Measurements from ENCODE around the gene URGCP. TPM values are rescaled to one million over a fixed set of nuclear protein-coding genes. Genes with fewer than 3 reads are reported as not detected.
A peak's percentile ranks its signal among the peaks of the same experiment; 100 is the strongest.

Gene URGCP, protein sequence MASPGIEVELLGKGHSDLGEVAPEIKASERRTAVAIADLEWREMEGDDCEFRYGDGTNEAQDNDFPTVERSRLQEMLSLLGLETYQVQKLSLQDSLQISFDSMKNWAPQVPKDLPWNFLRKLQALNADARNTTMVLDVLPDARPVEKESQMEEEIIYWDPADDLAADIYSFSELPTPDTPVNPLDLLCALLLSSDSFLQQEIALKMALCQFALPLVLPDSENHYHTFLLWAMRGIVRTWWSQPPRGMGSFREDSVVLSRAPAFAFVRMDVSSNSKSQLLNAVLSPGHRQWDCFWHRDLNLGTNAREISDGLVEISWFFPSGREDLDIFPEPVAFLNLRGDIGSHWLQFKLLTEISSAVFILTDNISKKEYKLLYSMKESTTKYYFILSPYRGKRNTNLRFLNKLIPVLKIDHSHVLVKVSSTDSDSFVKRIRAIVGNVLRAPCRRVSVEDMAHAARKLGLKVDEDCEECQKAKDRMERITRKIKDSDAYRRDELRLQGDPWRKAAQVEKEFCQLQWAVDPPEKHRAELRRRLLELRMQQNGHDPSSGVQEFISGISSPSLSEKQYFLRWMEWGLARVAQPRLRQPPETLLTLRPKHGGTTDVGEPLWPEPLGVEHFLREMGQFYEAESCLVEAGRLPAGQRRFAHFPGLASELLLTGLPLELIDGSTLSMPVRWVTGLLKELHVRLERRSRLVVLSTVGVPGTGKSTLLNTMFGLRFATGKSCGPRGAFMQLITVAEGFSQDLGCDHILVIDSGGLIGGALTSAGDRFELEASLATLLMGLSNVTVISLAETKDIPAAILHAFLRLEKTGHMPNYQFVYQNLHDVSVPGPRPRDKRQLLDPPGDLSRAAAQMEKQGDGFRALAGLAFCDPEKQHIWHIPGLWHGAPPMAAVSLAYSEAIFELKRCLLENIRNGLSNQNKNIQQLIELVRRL
- 30.8 and 32.0 TPM in 2 replicates for total RNA-seq (2014; rRNA removed)
- polyA plus RNA-seq (2012) = 22.8 TPM

DNA sequence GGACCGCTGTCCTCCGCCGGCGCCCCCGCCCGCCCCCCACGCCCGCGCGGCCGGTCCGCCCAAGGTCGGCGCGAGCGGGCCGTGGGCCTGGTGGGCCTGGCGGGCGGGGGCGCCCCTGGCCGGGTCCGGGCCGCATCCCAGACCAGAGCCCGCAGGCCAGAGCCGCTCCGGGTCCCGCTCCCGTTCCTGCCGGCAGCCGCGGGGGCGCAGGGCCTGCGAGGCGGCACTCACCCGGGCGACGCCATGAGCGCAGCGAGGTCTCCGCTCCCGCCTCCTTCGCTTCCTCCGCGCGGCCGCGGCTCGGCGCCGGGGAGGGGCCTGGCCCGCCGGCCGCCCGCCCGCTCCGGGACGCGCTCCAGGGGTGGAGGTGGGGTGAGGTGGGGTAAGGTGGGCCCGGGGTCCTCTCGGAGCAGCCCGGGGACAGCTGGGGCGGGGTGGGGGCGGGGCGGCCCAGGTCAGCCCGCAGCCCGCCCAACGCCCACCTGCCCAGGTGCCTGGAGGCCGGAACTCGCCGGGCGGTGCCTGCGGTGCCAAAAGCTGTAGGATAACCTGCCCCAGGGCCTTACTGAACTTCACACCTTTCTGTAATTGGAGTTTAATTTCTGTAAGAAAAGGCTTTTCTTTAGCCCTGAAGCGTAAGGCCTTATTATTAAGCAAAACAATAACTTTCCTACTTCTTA lies at the start of gene URGCP:
Gene URGCP (minus strand): TSS at position 266 of the 680 bp plus-strand sequence. CDS start 21 bp downstream, at position 245.
- DNase-seq (ENCODE audit: low read depth) = peak; percentile 43

DNA sequence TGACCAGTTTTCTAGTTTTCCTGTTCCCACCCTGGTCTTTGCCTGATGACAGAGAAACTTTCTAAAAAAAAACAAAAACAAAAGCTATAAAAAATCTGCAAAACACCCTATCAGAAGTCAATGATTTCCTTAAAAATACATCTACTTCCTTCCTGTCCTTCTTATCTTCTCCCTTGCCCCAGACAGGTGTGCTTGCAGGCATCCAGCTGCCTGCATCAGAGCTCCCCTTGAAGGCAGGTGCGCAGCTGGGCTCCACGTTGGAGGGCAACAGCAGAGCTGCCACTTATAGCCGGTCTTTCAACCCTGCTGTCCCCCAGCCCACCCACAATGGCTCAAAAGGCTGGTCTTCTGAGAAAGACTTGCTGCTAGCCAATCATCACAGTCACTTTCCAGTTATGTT lies 49.6 kb upstream of the URGCP start:
- no peak for DNase-seq (ENCODE audit: low read depth)

DNA sequence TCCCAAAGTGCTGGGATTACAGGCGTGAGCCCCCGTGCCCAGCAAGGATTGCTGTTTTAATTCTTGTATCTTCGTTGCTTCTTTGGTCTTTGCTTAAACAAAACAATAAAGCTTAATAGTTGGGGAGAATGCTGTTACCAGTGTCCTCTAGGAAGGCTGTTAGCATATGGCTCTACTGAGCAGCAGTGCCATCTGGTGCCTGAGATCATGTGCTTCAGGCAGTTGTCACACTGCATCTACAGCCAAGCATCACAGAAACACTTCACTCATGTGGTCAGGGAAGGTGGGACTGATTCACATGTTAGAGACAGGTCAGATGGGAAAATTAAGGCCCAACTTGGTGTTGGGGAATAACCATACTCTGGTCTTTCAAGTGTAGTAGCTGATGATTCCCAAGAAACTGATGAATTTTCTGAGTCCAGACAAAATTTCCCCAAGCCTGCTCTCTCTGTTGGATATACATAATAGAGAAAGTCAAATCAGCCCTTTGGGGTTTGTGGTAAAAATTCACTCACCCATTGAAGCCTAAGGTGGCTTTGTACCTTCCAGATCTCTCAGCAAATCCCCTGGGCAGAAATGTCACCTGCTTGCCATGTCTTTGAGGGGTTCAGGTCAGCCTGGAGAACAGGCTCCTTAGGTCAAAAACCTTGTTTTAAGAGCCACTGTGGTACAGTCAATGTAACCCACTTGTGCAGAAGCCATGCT lies 48.3 kb upstream of the URGCP start:
- peak; percentile 74 for DNase-seq (ENCODE audit: low read depth)

DNA sequence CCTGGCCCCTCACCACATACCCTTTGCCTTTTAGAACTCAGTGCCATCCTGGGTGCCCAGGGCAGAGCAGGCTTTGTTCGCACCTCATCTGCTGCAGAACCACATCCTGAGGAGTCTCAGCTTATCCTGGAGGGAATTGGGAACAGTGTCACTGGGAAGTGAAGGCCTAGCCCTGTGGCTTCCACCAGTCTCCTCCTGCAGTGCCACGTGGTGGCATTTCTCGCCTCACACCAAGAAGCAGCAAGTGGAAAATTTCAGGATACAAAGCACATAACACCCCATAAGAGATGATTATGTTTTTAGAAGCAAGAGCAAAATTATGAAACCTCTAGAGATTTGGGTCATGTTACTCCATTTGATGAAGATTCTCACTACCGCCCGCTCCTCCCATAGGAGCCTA lies 46.7 kb upstream of the URGCP start:
- DNase-seq (ENCODE audit: low read depth) = no peak

DNA sequence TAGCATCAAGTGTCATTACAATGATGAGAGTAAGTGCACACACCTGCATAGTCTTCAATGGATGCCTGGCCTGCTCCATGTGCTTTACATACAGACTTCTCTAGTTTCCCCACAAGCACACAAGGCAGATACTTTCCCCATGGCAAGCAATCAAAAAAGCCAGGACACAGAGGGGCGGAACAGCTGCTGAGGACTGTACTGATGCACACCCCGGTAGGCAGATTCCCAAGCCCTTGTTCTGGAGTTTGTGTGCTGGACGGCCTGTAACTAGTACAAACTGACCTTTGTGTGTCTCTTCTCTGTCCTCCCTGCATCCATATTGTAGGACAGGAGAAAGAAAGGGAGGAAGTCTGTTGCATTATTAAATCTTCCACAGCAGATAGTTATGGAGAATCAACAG lies 45.6 kb upstream of the URGCP start:
- peak; percentile 8 for DNase-seq (ENCODE audit: low read depth)

DNA sequence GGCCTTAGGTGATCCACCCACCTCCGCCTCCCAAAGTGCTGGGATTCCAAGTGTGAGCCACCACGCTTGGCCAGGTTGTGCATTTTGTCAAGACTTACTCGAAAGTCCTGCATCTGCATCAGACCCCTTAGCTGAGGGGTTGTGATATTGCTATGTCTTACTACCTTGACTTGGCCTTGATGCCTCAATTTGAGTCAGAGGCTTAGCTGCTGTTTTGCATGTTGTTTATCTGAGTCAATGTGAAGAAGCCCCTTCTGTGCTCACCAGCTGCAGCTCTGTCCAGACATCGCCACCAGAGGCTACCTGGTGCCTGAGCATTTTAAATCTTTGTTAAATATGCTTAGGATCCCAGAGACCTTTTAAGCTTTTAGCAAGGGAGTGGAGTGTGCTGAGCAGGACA lies 37.9 kb upstream of the URGCP start:
- no peak for DNase-seq (ENCODE audit: low read depth)

DNA sequence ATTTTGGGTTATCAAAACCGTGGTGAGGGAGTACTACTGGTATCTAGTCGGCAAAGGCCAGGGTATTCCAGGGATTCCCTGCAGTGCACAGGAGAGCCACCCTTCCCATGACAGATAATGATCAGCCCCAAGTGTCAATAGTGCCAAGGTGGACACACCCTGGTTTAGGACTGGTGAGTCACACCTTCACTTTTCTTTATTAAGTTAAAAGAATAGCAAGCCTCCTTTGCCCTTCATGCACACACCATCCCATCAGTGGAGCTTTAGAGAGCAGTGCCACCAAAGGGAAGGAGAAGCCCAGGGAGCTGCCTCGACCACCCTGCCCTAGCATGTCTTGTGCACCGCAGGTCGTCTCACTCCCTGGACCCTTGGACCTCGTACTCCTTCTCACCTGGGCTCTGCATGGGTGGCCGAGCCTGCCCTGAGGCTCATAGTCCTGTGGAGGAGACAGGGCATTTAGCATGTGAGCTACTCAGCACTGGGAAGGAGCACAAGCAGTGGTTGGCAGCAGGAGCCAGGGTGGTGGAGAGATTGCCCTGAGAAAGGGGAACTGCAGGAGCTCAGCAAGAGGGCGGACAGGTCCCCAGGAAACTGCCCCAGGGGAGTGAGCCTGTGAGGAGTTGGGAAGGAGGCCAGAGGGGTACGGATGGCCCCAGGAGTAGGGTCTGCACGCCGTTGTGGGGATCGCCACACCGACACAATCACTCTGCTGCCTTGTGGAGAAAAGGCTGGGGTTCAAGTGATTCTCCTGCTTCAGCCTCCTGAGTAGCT lies 37.2 kb upstream of the URGCP start:
- DNase-seq (ENCODE audit: low read depth) = no peak

DNA sequence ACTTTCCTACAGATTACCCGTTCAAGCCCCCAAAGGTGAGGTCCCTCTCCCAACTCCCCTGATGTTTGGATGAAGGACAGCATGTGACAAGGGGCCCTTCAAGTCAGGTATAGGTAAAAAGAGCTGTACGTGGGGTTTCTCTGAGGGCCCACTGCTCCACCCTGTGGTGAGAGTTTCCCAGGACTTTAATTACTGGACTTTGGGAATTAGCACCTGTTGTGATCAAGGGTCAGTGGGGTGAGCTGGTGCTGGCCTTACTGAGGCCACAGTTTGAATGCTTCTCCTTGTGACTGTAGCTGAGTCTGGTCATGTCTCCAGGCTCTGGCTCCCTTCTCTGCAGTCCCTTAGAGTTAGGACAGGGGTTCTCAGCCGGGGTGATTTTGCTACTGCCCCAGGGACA lies 36.6 kb upstream of the URGCP start:
- peak; percentile 32 for DNase-seq (ENCODE audit: low read depth)

DNA sequence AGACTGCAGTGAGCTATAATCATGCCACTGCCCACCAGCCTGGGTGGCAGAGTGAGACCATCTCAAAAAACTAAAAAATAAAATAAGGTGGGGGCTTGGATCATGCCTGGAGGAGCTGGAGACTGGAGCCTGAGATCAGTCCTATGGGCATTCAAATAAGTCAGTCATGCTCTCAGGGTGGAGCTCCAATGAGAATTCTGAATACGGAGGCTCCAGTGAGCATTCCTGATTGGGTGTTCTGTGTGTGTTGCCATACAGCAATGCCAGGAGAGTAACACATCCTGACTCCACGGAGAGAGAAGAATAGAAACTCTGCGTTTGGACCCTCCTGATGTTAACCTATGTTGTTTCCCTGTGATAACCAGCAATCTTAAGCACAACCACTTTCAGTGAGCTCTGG lies 35.9 kb upstream of the URGCP start:
- no peak for DNase-seq (ENCODE audit: low read depth)

DNA sequence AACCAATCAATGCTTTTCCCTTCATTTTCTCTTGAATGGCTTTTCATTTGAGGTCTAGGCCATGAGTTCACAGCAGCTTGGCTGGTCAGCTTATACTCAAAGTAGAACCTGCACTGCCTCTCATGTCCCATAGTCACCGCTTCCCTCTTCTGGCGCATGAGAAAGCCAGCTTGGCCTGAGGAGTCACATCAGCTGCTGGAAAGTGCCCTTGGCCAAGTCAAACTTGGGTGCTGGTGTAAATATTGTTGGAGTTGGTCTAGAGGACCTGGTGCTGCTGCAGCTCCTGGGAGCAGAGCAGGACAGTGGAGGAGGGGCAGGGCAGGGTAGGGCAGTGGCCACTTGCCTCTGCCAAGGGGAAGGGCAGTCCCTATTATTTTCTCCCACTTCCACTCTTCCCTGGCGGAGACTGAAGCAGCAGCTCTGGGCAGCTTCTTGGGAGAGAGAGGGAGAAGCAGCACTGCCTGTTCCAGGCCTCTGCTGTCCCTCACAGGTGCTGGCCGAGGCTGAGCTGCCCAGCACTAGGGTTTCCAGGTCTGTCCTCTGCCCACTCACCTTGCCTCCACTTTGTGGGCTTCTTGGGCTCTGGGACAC lies 32.6 kb upstream of the URGCP start:
- no peak for DNase-seq (ENCODE audit: low read depth)

DNA sequence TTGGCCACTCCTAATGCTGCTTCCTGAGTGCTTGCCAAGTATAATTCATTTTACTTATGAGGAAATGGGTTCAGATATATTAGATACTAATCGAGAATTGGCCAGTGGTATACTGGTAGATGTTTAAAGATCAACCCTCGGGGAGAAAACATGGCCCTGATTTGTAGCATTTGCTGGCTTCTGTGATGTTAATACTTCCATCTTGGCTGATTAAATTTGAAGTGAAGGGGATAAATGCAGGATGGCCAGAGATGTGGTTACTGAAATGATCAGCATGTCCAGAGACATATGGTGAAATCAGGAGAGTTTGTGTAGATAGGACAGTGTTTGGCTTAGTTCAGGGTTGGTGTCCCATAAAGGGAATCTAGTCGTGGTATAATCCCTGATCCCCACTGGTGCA lies 31.0 kb upstream of the URGCP start:
- DNase-seq (ENCODE audit: low read depth) = no peak

DNA sequence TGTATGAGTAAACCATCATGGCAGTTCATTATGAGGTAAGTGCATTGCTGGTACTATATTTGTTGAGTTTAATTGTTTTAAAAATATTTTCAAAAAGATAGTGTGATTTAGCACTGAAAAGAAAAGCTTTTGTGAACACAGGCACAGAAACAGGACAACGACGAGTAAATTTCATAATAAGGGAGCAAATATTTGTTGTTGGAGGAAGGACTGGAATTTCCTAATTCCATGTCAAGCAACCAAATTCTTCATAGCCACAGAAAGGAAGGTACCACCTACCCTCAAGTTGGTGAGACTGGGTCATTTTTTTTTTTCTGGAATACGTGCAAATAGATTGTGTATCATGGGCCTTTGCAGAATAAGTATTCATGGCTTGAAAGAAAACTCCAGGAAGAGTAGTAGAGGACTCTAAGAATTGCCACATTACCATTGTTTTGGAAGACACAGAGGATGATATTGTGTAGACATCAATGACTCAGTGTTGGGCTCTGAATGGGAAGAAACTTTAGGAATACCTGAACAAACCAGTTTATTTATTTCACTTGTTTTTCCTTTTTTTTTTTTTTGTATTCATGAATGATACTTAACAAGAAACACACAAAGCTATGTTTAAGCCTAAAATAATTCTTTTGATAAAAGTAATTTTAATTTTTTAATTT lies 27.6 kb upstream of the URGCP start:
- no peak for DNase-seq (ENCODE audit: low read depth)

DNA sequence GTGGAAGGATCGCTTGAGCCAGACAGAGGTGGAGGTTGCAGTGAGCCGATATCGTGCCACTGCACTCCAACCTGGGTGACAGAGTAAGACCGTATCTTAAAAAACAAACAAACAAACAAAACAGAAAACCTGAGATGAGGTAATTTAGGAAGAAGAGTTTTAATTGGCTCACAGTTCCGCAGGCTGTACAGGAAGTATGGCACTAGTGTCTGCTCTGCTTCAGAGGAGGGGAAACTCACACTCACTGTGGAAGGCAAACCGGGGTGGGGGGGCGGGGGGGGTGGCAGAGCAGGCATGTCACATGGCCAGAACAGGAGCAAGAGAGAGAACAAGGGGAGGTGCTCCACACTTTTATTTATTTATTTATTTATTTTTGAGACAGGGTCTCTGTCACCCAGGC lies 24.9 kb upstream of the URGCP start:
- DNase-seq (ENCODE audit: low read depth) = no peak

DNA sequence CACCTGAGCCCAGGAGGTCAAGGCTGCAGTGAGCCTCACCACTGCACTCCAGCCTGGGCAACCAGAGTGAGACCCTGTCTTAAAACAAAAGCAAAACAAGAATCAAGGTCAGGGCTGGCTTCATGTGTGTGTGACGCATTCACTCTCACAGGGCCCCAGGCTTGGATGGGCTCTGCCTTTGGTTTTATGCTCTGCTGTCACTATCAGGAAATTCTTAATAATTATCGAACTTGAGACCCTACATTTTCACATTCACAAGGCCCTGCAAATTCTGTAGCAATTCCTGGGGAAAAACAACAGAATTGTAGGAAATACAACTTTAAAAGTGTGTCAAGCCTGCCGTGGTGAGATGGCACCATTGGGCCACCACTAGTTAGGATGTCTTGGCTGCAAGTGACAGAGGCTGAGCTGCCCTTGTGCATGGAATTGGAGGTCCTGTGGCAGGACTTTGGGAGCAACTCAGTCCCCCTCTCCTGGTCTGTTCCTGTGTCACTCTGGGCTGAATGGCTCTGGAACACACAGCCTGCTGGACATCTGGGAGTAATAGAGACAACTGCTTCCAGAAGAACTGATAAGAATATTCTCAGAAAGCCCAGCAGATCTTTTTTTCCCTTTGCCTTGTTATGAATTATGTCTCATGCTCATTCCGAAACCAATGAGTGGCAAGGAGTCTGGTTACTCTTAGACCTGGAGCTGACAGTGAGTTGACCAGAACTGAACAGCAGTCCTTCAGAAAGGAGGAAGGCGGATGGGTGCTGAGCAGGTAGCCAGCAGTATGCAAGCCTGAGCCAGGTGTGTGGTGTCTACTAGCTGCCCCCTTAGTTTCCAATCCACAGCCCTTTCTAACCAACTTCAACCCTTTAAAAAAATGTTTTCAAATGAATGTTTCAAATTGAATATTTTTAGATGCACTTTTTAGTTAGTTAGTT lies 23.4 kb upstream of the URGCP start:
- DNase-seq (ENCODE audit: low read depth) = no peak

DNA sequence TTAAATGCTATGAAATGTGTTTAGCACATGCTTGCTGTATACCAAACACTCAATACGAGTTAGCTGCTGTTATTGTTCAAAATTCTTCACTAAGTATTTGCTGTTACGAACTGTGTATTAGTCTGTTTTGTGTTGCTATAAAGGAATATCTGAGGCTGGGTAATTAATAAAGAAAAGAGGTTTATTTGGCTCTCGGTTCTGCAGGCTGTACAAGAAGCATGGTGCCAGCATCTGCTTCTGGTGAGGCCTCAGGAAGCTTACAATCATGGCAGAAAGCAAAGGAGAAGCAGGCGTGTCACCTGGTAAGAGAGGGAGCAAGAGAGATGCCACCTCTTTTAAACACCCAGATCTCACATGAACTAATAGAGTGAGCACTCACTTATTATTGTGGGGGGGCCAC lies 21.4 kb upstream of the URGCP start:
- DNase-seq (ENCODE audit: low read depth) = no peak

DNA sequence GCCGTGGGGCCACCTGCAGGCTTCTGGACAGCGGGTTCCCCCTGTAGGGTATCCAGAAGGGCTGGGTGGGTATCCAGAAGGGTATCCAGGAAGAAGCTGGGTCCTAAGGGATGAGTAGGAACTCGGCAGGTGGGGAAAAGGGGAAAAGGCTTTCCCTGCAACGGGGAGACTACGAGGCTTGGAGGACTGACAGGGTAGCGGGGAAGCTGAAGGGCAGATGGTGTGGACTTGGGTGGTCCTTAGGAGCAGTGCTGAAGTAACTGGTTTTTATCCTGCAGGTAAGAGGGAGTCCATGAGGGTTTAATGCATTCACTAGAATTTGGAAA lies 20.4 kb upstream of the URGCP start:
- no peak for DNase-seq (ENCODE audit: low read depth)

DNA sequence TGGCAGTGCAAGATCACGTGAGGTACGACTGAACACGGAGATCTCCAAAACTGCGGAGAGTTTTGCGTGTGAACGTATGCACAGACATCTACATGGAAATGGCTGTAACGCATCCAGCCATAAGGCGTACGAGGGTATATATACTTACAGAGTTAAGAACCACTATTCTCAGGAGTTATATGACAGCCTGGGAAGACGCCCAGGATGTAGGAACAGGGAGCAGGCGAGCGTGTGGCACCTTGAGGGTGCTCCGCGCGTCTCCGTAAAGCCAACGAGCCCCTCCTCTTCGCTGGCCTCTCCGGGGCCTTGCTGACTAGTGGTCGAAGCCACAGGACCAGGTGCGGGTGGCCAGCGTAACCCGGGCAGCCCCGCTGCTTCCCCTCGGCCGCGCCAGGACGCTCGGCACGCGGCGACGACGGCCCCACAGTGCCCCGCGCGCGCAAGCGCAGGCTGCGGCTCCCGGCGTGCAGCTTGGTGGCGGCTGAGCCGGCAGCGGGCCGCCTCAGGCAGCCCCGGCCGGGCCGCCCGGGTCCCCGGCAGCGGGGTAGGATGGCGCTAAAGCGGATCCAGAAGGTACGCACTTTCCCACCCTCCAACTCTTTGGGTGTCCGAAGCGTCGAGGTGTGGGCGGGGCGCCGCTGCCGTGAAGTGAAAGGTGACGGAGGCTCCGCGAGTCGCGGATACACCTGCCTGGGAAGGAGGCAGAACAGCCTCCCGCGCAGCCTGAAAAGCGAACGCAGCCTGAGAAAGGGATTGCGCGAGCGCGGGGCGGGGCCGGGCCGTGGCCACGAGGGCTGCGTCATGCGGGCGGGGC lies 19.8 kb upstream of the URGCP start, which contains the start of gene UBE2D4:
Gene UBE2D4 (plus strand): TSS at position 453 of the 814 bp plus-strand sequence. CDS start 97 bp downstream, at position 550.
- peak; percentile 61 for DNase-seq (ENCODE audit: low read depth)

DNA sequence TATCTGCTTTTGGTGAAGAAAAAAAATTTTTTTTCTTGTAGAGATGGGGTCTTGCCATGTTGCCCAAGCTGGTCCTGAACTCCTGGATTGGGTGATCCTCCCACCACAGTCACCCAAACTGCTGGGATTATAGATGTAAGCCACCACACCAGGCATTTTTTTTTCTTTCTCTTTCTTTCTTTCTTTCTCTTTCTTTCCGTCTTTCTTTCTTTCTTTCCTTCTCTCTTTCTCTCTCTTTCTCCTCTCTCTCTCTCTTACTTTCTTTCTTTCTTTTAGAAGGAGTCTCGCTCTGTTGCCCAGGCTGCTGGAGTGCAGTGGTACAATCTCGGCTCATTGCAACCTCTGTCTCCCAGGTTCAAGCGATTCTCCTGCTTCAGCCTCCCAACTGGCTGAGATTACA lies 16.3 kb upstream of the URGCP start:
- DNase-seq (ENCODE audit: low read depth) = no peak

Data from LHCN-M2 (cell line).